Measurements from ENCODE around the gene APCS.

Gene APCS

GRCh38 chr1:159584536-159584935, 3.1 kb upstream of the APCS start:
- no peak for TF ChIP-seq IKZF3 (tag by site-specific recombination; IDR thresholded peaks at IDR 0.05)
- TF ChIP-seq ZNF157 (tag by site-specific recombination; IDR thresholded peaks at IDR 0.05): no peak
- no peak for TF ChIP-seq ZBTB21 (tag by site-specific recombination; IDR thresholded peaks at IDR 0.05)
- no peak for TF ChIP-seq ZNF514 (tag by site-specific recombination; IDR thresholded peaks at IDR 0.05)
- H3K4me1 ChIP-seq (ENCODE audit: control insufficient read depth, insufficient read depth, low read length): no peaks in the 10 kb centered on the region
- CTCF ChIA-PET: interaction anchor here (0.7 kb wide), 1 partner anchor 102 kb away, joined by 3 read pairs; no protein-coding TSS in a partner anchor
- no peak overlapping the region for H3K4me3 ChIP-seq (ENCODE audit: low read depth, low read length)
- H3K27ac ChIP-seq (ENCODE audit: extremely low read depth, low read depth, low read length): no peak overlapping the region
- POLR2A ChIA-PET: no interaction called here
- no peaks in the 10 kb centered on the region for H3K9me3 ChIP-seq (ENCODE audit: control insufficient read depth, insufficient read depth, low read depth, low read length)
- no peaks in the 10 kb centered on the region for H3K36me3 ChIP-seq (ENCODE audit: control insufficient read depth in 2 of 2, insufficient read depth in 1 of 2, low read length in 2 of 2)

- no peak for TF ChIP-seq ZSCAN5A (tag by site-specific recombination; IDR thresholded peaks at IDR 0.05)
- no peak for TF ChIP-seq ZNF19 (tag by site-specific recombination; IDR thresholded peaks at IDR 0.05; ENCODE audit: low read depth)
- TF ChIP-seq ZNF600 (tag by site-specific recombination; IDR thresholded peaks at IDR 0.05): no peak
- no peak for TF ChIP-seq ZNF311 (tag by site-specific recombination; IDR thresholded peaks at IDR 0.05; ENCODE audit: borderline replicate concordance)
- TF ChIP-seq SP7 (tag by site-specific recombination; IDR thresholded peaks at IDR 0.05): no peak
- TF ChIP-seq BCL11A (tag by site-specific recombination; IDR thresholded peaks at IDR 0.05; ENCODE audit: low read depth): no peak
- TF ChIP-seq ZNF677 (tag by site-specific recombination; IDR thresholded peaks at IDR 0.05): no peak
- no peak for TF ChIP-seq ZBTB11 (tag by site-specific recombination; conservative IDR thresholded peaks at IDR 0.05; ENCODE audit: low read depth)
- TF ChIP-seq HOXA7 (CRISPR knock-in tag; IDR thresholded peaks at IDR 0.05; ENCODE audit: borderline replicate concordance): no peak
- no peak for TF ChIP-seq ZNF391 (tag by site-specific recombination; IDR thresholded peaks at IDR 0.05; ENCODE audit: borderline replicate concordance, low read depth)
- TF ChIP-seq ZNF561 (tag by site-specific recombination; IDR thresholded peaks at IDR 0.05; ENCODE audit: borderline replicate concordance): no peak
- no peak for TF ChIP-seq ZNF175 (tag by site-specific recombination; IDR thresholded peaks at IDR 0.05)
- TF ChIP-seq ZNF610 (tag by site-specific recombination; IDR thresholded peaks at IDR 0.05; ENCODE audit: borderline replicate concordance): no peak
- no peak for TF ChIP-seq ZNF639 (tag by site-specific recombination; IDR thresholded peaks at IDR 0.05)
- no peak for TF ChIP-seq ZNF146 (tag by site-specific recombination; IDR thresholded peaks at IDR 0.05)
- Histone ChIP-seq H3K27ac (ENCODE audit: extremely low read depth, low read depth, low read length) (no peak overlapping the region), H3K36me3 (ENCODE audit: control insufficient read depth in 2 of 2, insufficient read depth in 1 of 2, low read length in 2 of 2) (no peaks in the 10 kb centered on the region), H3K4me1 (ENCODE audit: control insufficient read depth, insufficient read depth, low read length) (no peaks in the 10 kb centered on the region), H3K9me3 (ENCODE audit: control insufficient read depth, insufficient read depth, low read depth, low read length) (no peaks in the 10 kb centered on the region), H3K4me3 (ENCODE audit: low read depth, low read length) (no peak overlapping the region)
- ChIA-PET CTCF (no interaction called here), POLR2A (no interaction called here)
These were observed 4.4 kb downstream of the APCS start for GRCh38 chr1:159591981-159592380.

Data from HEK293 (cell line).